Central memory CD8-positive, alpha-beta T cell (primary cell): ENCODE results near the gene TRIM73.
A peak's percentile ranks its signal among the peaks of the same experiment; 100 is the strongest.
"Not testable (repeated sequence)": the region's sequence is repeated elsewhere in the genome, so short reads cannot be mapped to it uniquely, and the experiment has no call there.

Source experiments
- ATAC-seq: fragments of 150-1000 bp; cut with Tn5 transposase; replicated peaks from 2 replicates; pipeline ENCODE4 v1.10.0; 2022; ENCODE audit warnings: mild to moderate bottlenecking, moderate FRiP score, moderate number of reproducible peaks; ENCODE audit not compliant: poor library complexity, severe bottlenecking; ENCODE audit errors: extremely low read depth
- DNase-seq, 2 donors: peaks; one replicate each; pipeline ENCODE4 v3.0.0; 2021; ENCODE audit warnings: low spot score in 2 of 2
- H3K27ac Mint-ChIP-seq: one replicate; pipeline ENCODE4 v1.8.0; 2022; ENCODE audit warnings: low read depth, mild to moderate bottlenecking, moderate library complexity, mixed read lengths
- H3K27me3 Mint-ChIP-seq: one replicate; pipeline ENCODE4 v1.8.0; 2022; ENCODE audit warnings: mixed read lengths
- H3K36me3 Mint-ChIP-seq: one replicate; pipeline ENCODE4 v1.8.0; 2022; ENCODE audit warnings: mild to moderate bottlenecking, moderate library complexity, mixed read lengths; ENCODE audit not compliant: insufficient read depth
- H3K4me1 Mint-ChIP-seq: one replicate; pipeline ENCODE4 v1.8.0; 2022; ENCODE audit warnings: mixed read lengths
- H3K4me3 Mint-ChIP-seq: one replicate; pipeline ENCODE4 v1.8.0; 2022; ENCODE audit warnings: mild to moderate bottlenecking, moderate library complexity, mixed read lengths
- H3K9me3 Mint-ChIP-seq: one replicate; pipeline ENCODE4 v1.8.0; 2022; ENCODE audit warnings: mixed read lengths

Gene TRIM73

GRCh38 chr7:75395329-75395728 lies at the start of gene TRIM73:
TRIM73 (plus strand) TSS chr7:75395629; CDS start chr7:75398934, 3,305 bp downstream.
- not testable (repeated sequence) for H3K27ac Mint-ChIP-seq, DNase-seq, H3K36me3 Mint-ChIP-seq, H3K27me3 Mint-ChIP-seq, H3K4me3 Mint-ChIP-seq, H3K4me1 Mint-ChIP-seq, H3K9me3 Mint-ChIP-seq, ATAC-seq

DNA sequence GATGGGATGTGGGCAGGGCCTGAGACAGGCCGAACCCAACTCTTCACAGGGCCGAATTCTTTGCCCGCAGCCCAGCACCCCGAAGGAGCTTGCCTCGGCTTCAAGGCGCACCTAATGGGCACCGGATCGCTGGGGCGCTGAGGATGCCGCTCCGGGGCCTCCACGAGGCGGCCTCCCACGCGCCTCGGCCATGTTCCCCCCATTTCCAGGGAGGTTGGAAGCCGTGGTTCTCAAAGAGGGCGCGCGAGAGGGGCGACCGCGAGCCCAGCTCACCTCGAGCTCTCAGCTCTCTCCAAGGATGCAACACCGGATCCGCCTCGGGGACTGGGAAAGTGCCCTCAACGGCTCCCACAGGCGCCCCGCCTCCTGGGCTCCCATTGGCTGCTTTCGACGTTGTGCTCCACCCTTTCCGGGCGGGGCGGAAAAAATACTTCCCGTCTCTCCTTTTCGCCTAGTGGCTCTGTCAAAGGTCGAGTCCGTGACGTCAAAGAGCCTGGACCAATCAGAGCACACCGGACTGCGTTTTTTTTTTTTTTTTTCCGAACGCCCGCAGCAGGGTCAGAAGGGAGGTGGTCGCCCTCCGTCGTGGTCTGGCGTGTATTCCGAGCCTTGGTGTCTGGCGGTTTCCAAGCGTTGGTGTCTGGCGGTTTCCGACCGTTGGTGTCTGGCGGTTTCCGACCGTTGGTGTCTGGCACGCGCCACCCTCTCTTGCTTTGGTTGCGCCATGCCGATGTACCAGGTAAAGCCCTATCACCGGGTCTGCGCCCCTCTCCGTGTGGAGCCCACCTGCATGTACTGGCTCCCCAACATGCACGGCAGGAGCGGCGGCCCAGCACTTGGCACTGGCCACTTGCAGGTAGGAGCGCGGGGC lies 36.5 kb upstream of the TRIM73 start:
- H3K27me3 Mint-ChIP-seq, H3K36me3 Mint-ChIP-seq, H3K4me1 Mint-ChIP-seq, H3K27ac Mint-ChIP-seq, H3K9me3 Mint-ChIP-seq, H3K4me3 Mint-ChIP-seq: not testable (repeated sequence)
- ATAC-seq (peak; percentile 86), DNase-seq (peak; percentile 39 to 47)

DNA sequence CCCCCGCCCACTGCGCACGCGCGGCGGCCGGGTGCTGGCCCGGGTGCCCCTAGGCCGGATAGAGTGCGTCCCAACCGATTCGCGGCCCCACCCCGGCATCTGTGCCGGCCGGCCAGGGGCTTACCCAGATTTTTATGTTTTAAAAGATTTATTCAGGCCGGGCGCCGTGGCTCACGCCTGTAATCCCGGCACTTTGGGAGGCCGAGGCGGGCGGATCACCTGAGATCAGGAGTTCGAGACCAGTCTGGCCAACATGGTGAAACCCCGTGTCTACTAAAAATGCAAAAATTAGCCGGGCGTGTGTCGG lies 35.9 kb upstream of the TRIM73 start:
- H3K4me1 Mint-ChIP-seq, ATAC-seq, H3K9me3 Mint-ChIP-seq, H3K36me3 Mint-ChIP-seq, DNase-seq, H3K4me3 Mint-ChIP-seq, H3K27me3 Mint-ChIP-seq, H3K27ac Mint-ChIP-seq: not testable (repeated sequence)

DNA sequence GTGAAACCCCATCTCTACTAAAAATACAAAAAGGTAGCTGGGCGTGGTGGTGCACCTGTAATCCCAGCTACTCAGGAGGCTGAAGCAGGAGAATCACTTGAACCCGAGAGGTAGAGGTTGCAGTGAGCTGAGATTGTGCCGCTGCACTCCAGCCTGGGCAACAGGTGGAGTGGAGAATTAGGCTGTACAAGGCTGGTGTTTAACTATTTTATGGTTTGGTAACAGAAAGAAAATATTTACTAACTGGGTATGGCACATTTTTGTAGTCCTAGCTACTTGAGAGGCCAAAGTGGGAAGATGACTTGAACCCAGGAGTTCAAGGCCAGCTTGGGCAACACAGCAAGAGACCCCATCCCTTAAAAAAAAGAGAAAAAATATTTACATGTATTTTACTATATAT lies 31.4 kb upstream of the TRIM73 start:
- H3K27me3 Mint-ChIP-seq, DNase-seq, H3K36me3 Mint-ChIP-seq, H3K4me3 Mint-ChIP-seq, H3K9me3 Mint-ChIP-seq, H3K27ac Mint-ChIP-seq, ATAC-seq, H3K4me1 Mint-ChIP-seq: not testable (repeated sequence)

DNA sequence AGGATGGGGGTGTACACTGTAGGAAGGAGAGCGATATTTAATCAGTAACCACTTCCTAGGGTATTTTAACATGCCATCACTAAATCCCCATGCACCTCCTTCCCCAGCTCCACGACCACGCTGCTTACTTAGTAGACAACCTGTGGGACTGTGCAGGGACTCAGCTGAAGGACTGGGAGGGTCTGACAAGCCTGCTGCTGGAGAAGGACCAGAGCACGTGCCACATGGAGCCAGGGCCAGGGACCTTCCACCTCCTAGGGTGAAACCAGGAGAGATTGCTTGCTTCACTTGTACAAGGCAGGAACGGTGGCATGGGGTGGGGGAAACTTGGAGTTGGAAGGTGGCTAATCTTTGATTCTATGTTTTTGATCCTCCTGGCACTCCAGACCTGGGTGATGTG lies 28.8 kb upstream of the TRIM73 start:
- not testable (repeated sequence) for H3K36me3 Mint-ChIP-seq, H3K4me3 Mint-ChIP-seq, DNase-seq, H3K27ac Mint-ChIP-seq, ATAC-seq, H3K27me3 Mint-ChIP-seq, H3K4me1 Mint-ChIP-seq, H3K9me3 Mint-ChIP-seq

- not testable (repeated sequence) for H3K9me3 Mint-ChIP-seq, H3K4me1 Mint-ChIP-seq, H3K4me3 Mint-ChIP-seq, DNase-seq, H3K27ac Mint-ChIP-seq, H3K36me3 Mint-ChIP-seq, H3K27me3 Mint-ChIP-seq, ATAC-seq
These were observed 28.1 kb upstream of the TRIM73 start for GRCh38 chr7:75367313-75367712.

DNA sequence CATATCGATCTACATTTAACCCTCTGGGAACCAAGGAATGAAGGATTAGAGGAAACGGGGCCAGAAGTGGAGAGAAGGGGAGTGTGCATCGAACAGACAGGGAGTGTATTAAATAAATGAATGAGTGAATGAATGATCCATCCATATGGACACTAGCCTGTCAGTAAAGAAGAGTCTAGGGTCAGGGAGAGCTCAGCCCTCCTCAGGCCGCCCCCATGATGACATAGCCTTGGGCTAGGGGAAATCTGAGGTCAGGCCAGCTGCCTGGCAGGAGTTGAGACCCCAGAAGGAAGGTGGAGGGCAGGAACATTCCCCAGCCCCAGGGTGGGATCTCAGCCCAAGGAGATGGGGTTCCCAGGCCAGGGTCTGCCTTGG lies 21.3 kb upstream of the TRIM73 start:
- H3K4me1 Mint-ChIP-seq, H3K27ac Mint-ChIP-seq, H3K36me3 Mint-ChIP-seq, H3K27me3 Mint-ChIP-seq, H3K9me3 Mint-ChIP-seq, DNase-seq, ATAC-seq, H3K4me3 Mint-ChIP-seq: not testable (repeated sequence)

GRCh38 chr7:75374519-75375317 lies 20.7 kb upstream of the TRIM73 start:
- DNase-seq, H3K36me3 Mint-ChIP-seq, H3K9me3 Mint-ChIP-seq, H3K4me1 Mint-ChIP-seq, ATAC-seq, H3K4me3 Mint-ChIP-seq, H3K27ac Mint-ChIP-seq, H3K27me3 Mint-ChIP-seq: not testable (repeated sequence)

DNA sequence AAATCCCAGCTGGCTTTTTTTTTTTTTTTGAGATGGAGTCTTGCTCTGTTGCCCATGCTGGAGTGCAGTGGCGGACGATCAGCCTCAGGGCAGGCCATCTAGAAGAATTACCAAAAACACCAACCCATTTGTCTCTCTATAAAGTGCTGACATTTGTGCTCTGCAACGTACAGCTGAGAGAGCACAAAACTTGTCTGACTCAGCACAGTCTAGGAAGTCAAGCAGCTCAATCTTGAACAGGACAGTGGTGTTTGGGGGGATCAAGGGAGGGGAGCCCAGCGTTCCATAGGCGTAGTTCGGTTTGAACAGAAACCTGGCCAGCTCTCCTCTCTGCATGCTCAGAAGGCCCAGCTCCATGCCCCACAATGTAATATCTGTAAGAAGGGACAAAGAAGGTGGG lies 2.2 kb upstream of the TRIM73 start:
- not testable (repeated sequence) for H3K27ac Mint-ChIP-seq, H3K27me3 Mint-ChIP-seq, H3K36me3 Mint-ChIP-seq, H3K4me1 Mint-ChIP-seq, H3K9me3 Mint-ChIP-seq, ATAC-seq, H3K4me3 Mint-ChIP-seq, DNase-seq

GRCh38 chr7:75397865-75398264 lies 2.4 kb downstream of the TRIM73 start:
- not testable (repeated sequence) for H3K4me3 Mint-ChIP-seq, DNase-seq, H3K9me3 Mint-ChIP-seq, H3K36me3 Mint-ChIP-seq, H3K27me3 Mint-ChIP-seq, H3K27ac Mint-ChIP-seq, H3K4me1 Mint-ChIP-seq, ATAC-seq

- not testable (repeated sequence) for H3K4me1 Mint-ChIP-seq, H3K27me3 Mint-ChIP-seq, H3K4me3 Mint-ChIP-seq, H3K27ac Mint-ChIP-seq, DNase-seq, H3K36me3 Mint-ChIP-seq, H3K9me3 Mint-ChIP-seq
- peak; percentile 80 for ATAC-seq
These were observed 3.6 kb downstream of the TRIM73 start for GRCh38 chr7:75398771-75399700.

GRCh38 chr7:75400575-75400974 lies 5.1 kb downstream of the TRIM73 start:
- not testable (repeated sequence) for H3K4me3 Mint-ChIP-seq, H3K27me3 Mint-ChIP-seq, DNase-seq, H3K9me3 Mint-ChIP-seq, H3K4me1 Mint-ChIP-seq, H3K36me3 Mint-ChIP-seq, ATAC-seq, H3K27ac Mint-ChIP-seq
